ENCODE measurements around the gene CFAP69. TPM values are rescaled to one million over a fixed set of nuclear protein-coding genes. Genes with fewer than 3 reads are reported as not detected.

CFAP69 gene
- total and polyA plus RNA-seq, 4 donors, result 1.8 to 60.0 (median 9.0) TPM

DNA sequence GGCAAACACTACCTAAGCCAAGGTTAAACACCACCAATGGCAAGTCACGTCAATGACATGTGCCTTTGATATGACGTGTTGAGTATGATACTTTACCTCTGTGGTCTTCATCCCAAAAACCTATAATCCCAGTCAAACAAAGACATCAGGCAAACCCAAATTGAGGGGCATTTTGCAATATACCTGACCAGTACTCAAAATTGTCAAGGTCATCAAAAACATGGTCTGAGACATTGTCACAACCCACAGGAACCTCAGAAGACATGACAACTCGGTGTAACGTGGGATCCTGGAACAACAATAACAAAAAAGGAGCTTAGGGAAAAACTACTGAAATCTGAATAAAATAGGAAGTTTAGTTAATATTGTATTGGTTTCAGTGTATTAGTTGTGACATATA, 68.9 kb downstream of the CFAP69 start:
- Histone ChIP-seq H3K9ac (ENCODE audit: insufficient read depth in 1 of 2, low read length in 2 of 2) (no peak overlapping the region), H3K4me1 (ENCODE audit: control insufficient read depth in 5 of 5, insufficient read depth in 5 of 5, low read length in 5 of 5) (no peaks in the 10 kb centered on the region), H3K36me3 (ENCODE audit: control insufficient read depth in 4 of 4, insufficient read depth in 4 of 4, low read length in 4 of 4) (no peaks in the 10 kb centered on the region), H3K9me3 (ENCODE audit: control insufficient read depth in 4 of 4, insufficient read depth in 3 of 4, low read length in 3 of 4) (no peaks in the 10 kb centered on the region), H3K27ac (ENCODE audit: low read depth in 1 of 2, low read length in 1 of 2) (no peak overlapping the region), H3K4me3 (no peak overlapping the region), H3K27me3 (ENCODE audit: control insufficient read depth in 3 of 3, insufficient read depth in 3 of 3, low read length in 2 of 3) (peaks cover 0 to 8% (median 0%) of the 10 kb centered on the region in 3 donors)
- 71 to 72% methylated on average over 4 of the region's 4 CpGs for WGBS, 2 donors
- TF ChIP-seq CTCF (IDR thresholded peaks at IDR 0.05; ENCODE audit: control extremely low read depth, extremely low read depth), result no peak
- ATAC-seq (ENCODE audit: insufficient read depth, low FRiP score) (no peak), DNase-seq (no peak)

DNA sequence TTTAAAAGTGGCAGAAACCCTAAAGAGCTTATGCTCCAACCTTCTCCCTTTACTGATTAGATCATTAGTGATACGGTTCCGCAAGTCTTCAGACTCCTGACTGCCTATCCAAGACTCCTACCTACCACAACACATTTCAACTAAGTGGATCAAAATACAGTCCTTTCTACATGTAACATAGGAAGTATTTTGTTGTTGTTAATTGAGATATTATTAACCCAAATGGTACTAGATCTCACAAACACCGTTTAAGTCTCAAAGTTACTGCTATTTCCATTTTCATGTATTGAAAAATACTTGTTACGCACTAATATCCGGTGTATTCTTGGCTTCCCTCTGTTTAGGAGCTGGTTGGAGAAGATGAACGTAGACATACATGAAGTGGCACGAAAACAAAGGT, 75.0 kb downstream of the CFAP69 start:
- WGBS, 2 donors, result 82 to 85% methylated on average over 7 of the region's 7 CpGs
- no peak for ATAC-seq (ENCODE audit: insufficient read depth, low FRiP score)
- no peak for TF ChIP-seq CTCF (IDR thresholded peaks at IDR 0.05; ENCODE audit: control extremely low read depth, extremely low read depth)

GRCh38 chr7:90320418-90320800, 75.4 kb downstream of the CFAP69 start:
- H3K27me3 ChIP-seq (ENCODE audit: control insufficient read depth in 3 of 3, insufficient read depth in 3 of 3, low read length in 2 of 3), result peaks cover 4 to 49% (median 38%) of the 10 kb centered on the region in 3 donors
- no peak overlapping the region for H3K4me3 ChIP-seq
- TF ChIP-seq CTCF (IDR thresholded peaks at IDR 0.05; ENCODE audit: control extremely low read depth, extremely low read depth), result no peak
- H3K9ac ChIP-seq (ENCODE audit: insufficient read depth in 1 of 2, low read length in 2 of 2), result no peak overlapping the region
- no peak for DNase-seq
- no peaks in the 10 kb centered on the region for H3K9me3 ChIP-seq (ENCODE audit: control insufficient read depth in 4 of 4, insufficient read depth in 3 of 4, low read length in 3 of 4)
- ATAC-seq (ENCODE audit: insufficient read depth, low FRiP score), result no peak
- peaks cover 0 to 5% (median 0%) of the 10 kb centered on the region in 5 donors for H3K4me1 ChIP-seq (ENCODE audit: control insufficient read depth in 5 of 5, insufficient read depth in 5 of 5, low read length in 5 of 5)
- 30 to 35% methylated on average over 7 of the region's 7 CpGs for WGBS, 2 donors
- no peak overlapping the region for H3K27ac ChIP-seq (ENCODE audit: low read depth in 1 of 2, low read length in 1 of 2)
- H3K36me3 ChIP-seq (ENCODE audit: control insufficient read depth in 4 of 4, insufficient read depth in 4 of 4, low read length in 4 of 4), result no peaks in the 10 kb centered on the region

More for the DNA sequence above, 75.0 kb downstream of the CFAP69 start:
- Histone ChIP-seq H3K4me3 (no peak overlapping the region), H3K27me3 (ENCODE audit: control insufficient read depth in 3 of 3, insufficient read depth in 3 of 3, low read length in 2 of 3) (peaks cover 4 to 47% (median 38%) of the 10 kb centered on the region in 3 donors), H3K36me3 (ENCODE audit: control insufficient read depth in 4 of 4, insufficient read depth in 4 of 4, low read length in 4 of 4) (no peaks in the 10 kb centered on the region), H3K27ac (ENCODE audit: low read depth in 1 of 2, low read length in 1 of 2) (no peak overlapping the region), H3K9me3 (ENCODE audit: control insufficient read depth in 4 of 4, insufficient read depth in 3 of 4, low read length in 3 of 4) (no peaks in the 10 kb centered on the region), H3K9ac (ENCODE audit: insufficient read depth in 1 of 2, low read length in 2 of 2) (no peak overlapping the region), H3K4me1 (ENCODE audit: control insufficient read depth in 5 of 5, insufficient read depth in 5 of 5, low read length in 5 of 5) (peaks cover 0 to 5% (median 0%) of the 10 kb centered on the region in 5 donors)
- DNase-seq, result no peak

Measured in lung (tissue), 12 donors.